HCT116 (cell line): ENCODE measurements around the gene SNX4. TPM values are rescaled to one million over a fixed set of nuclear protein-coding genes. Genes with fewer than 3 reads are reported as not detected.

Source experiments
- ATAC-seq: fragments of 200-7000 bp; cut with Tn5 transposase; 2 replicates; pipeline ENCODE4 v1.9.1; 2020; ENCODE audit warnings: mild to moderate bottlenecking, moderate library complexity
- BruUV-seq: library from RNA; stranded (reverse); fragments of 400-500 nt; replicated peaks from 2 replicates; lab custom pipeline; 2021; lab: Mats Ljungman, UMichigan
- CTCF ChIA-PET: fragments of 300-600 bp; sonication (Branson Sonifier 250); formaldehyde crosslinking; loops from one replicate; lab custom pipeline; 2021; ENCODE audit warnings: antibody characterized with exemption; lab: Charles Lee
- POLR2A ChIA-PET: fragments of 300-600, 350-600 bp; sonication (Branson Sonifier 250); formaldehyde crosslinking; loops from one replicate; lab custom pipeline; 2021; ENCODE audit warnings: antibody characterized with exemption; lab: Charles Lee
- RAD21 ChIA-PET, 2 experiments: fragments of 300-600 bp; sonication (Branson Sonifier 250); formaldehyde crosslinking; loops; one replicate each; lab custom pipeline; 2023; ENCODE audit warnings: low total read pairs in 2 of 2; ENCODE audit not compliant: uncharacterized antibody in 2 of 2, unreplicated experiment in 2 of 2, low non-redundant PET in 1 of 2; lab: Charles Lee
- DNase-seq: peaks from one replicate; pipeline ENCODE4 v3.0.0-alpha.2; 2010; ENCODE audit warnings: low read depth, low spot score
- H2AFZ ChIP-seq: fragments of 200-600 bp; shearing (Covaris generic), sonication (generic); 2 replicates; pipeline ENCODE4 v1.6.1; 2017; ENCODE audit warnings: low read depth, mixed run types, mixed read lengths, antibody characterized with exemption, low read length; ENCODE audit not compliant: poor library complexity, severe bottlenecking
- H3K27ac ChIP-seq: 2 replicates; pipeline ENCODE4 v1.5.1; 2012; ENCODE audit warnings: low read depth, low read length
- H3K27me3 ChIP-seq: fragments of 200-600 bp; sonication (generic); 2 replicates; pipeline ENCODE4 v1.6.1; 2016; ENCODE audit warnings: mixed run types, low read length, mixed read lengths; ENCODE audit not compliant: insufficient read depth
- H3K36me3 ChIP-seq, 2 experiments: fragments of 200-500 bp in 1 of 2; fragments of 200-600 bp in 1 of 2; sonication (Bioruptor generic) in 1 of 2; sonication (generic) in 1 of 2; 2 replicates each; pipeline versions ENCODE4 v1.5.1 to v1.6.1; 2014 to 2016; ENCODE audit warnings: low read length in 2 of 2, inconsistent platforms in 1 of 2, mixed read lengths in 1 of 2, mixed run types in 1 of 2; ENCODE audit not compliant: insufficient read depth in 2 of 2, control insufficient read depth in 1 of 2
- H3K4me1 ChIP-seq, 2 experiments: fragments of 200-600 bp in 1 of 2; sonication (generic) in 1 of 2; 2 replicates each; pipeline versions ENCODE4 v1.5.1 to v1.6.1; 2012 to 2017; ENCODE audit warnings: low read length in 2 of 2, inconsistent platforms in 1 of 2, mild to moderate bottlenecking in 1 of 2, mixed read lengths in 1 of 2, mixed run types in 1 of 2, moderate library complexity in 1 of 2; ENCODE audit not compliant: insufficient read depth in 2 of 2, control insufficient read depth in 1 of 2
- H3K4me2 ChIP-seq: fragments of 200-600 bp; sonication (generic); 2 replicates; pipeline ENCODE4 v1.6.1; 2017; ENCODE audit warnings: mixed run types, low read length, mixed read lengths
- H3K4me3 ChIP-seq, 2 experiments: fragments of 200-600 bp in 1 of 2; sonication (generic) in 1 of 2; replicated peaks in 1 of 2; 2 replicates each; pipeline ENCODE4 v1.5.1; 2011 to 2016; ENCODE audit warnings: low read length in 2 of 2, control low read depth in 1 of 2, low read depth in 1 of 2, mild to moderate bottlenecking in 1 of 2, mixed read lengths in 1 of 2, mixed run types in 1 of 2
- H3K79me2 ChIP-seq: fragments of 200-600 bp; sonication (generic); 2 replicates; pipeline ENCODE4 v1.6.1; 2017; ENCODE audit warnings: mild to moderate bottlenecking, mixed run types, low read length, moderate library complexity, mixed read lengths; ENCODE audit not compliant: insufficient read depth
- H3K9ac ChIP-seq: fragments of 200-600 bp; sonication (generic); 2 replicates; pipeline ENCODE4 v1.6.1; 2016; ENCODE audit warnings: low read length, mixed read lengths
- H3K9me2 ChIP-seq: fragments of 200-600 bp; sonication (generic), shearing (Covaris generic); 2 replicates; pipeline ENCODE4 v1.6.1; 2017; ENCODE audit warnings: mixed run types, mild to moderate bottlenecking, moderate library complexity; ENCODE audit not compliant: insufficient read depth
- H3K9me3 ChIP-seq, 2 experiments: fragments of 200-500 bp in 1 of 2; fragments of 200-600 bp in 1 of 2; sonication (Bioruptor generic) in 1 of 2; sonication (generic) in 1 of 2; 2 replicates each; pipeline ENCODE4 v1.6.1; 2014 to 2017; ENCODE audit warnings: low read length in 2 of 2, mixed read lengths in 2 of 2, inconsistent platforms in 1 of 2, low read depth in 1 of 2, mild to moderate bottlenecking in 1 of 2, mixed run types in 1 of 2, moderate library complexity in 1 of 2; ENCODE audit not compliant: control insufficient read depth in 1 of 2, insufficient read depth in 1 of 2
- H4K20me1 ChIP-seq: fragments of 200-600 bp; sonication (generic), shearing (Covaris generic); 2 replicates; pipeline ENCODE4 v1.6.1; 2017; ENCODE audit warnings: mixed run types, mild to moderate bottlenecking, moderate library complexity; ENCODE audit not compliant: insufficient read depth
- CBX3 ChIP-seq: IDR thresholded peaks from 2 replicates; pipeline ENCODE4 v1.6.1; 2012; ENCODE audit warnings: low read depth
- CEBPB ChIP-seq: IDR thresholded peaks from 2 replicates; pipeline ENCODE4 v1.6.1; 2012; ENCODE audit warnings: low read depth
- EZH2 ChIP-seq: fragments of 200-600 bp; sonication (generic); IDR thresholded peaks from 2 replicates; pipeline ENCODE4 v1.6.1; 2017; ENCODE audit warnings: antibody characterized with exemption, mixed run types
- POLR2A ChIP-seq: IDR thresholded peaks from 2 replicates; pipeline ENCODE4 v1.7.0; 2011; ENCODE audit warnings: borderline replicate concordance; ENCODE audit not compliant: insufficient read depth, insufficient read length; ENCODE audit errors: extremely low read depth
- POLR2AphosphoS5 ChIP-seq: IDR thresholded peaks from 2 replicates; pipeline ENCODE4 v1.6.1; 2011; ENCODE audit warnings: mild to moderate bottlenecking, low read depth, low read length, moderate library complexity
- RAD21 ChIP-seq: IDR thresholded peaks from 2 replicates; pipeline ENCODE4 v1.6.1; 2012; ENCODE audit warnings: low read depth, mild to moderate bottlenecking
- SIN3A ChIP-seq: IDR thresholded peaks from 2 replicates; pipeline ENCODE4 v1.6.1; 2012; ENCODE audit warnings: low read depth
- SP1 ChIP-seq: IDR thresholded peaks from 2 replicates; pipeline ENCODE4 v1.6.1; 2012; ENCODE audit warnings: low read depth
- SRF ChIP-seq: IDR thresholded peaks from 2 replicates; pipeline ENCODE4 v1.6.1; 2012; ENCODE audit warnings: low read depth
- ZNF274 ChIP-seq: fragments of 200-500 bp; sonication (Bioruptor generic); IDR thresholded peaks from 2 replicates; pipeline ENCODE4 v1.6.1; 2014; ENCODE audit warnings: mild to moderate bottlenecking, low read depth, low read length, inconsistent platforms
- intact Hi-C: fragments of 100-400 bp; cut with micrococcal nuclease; formaldehyde crosslinking; loops from 2 replicates; pipeline ENCODE4 v1.10.0; 2022
- total RNA-seq: library from RNA; stranded (reverse); gene quantifications from one replicate; pipeline ENCODE4 v1.2.1, GENCODE V29; 2021; ENCODE audit not compliant: unreplicated experiment
- TF ChIP-seq, protein P1 (sequence below): IDR thresholded peaks from 2 replicates; pipeline ENCODE4 v1.6.1; 2012
- TF ChIP-seq, protein P2 (sequence below): IDR thresholded peaks from 2 replicates; pipeline ENCODE4 v1.6.1; 2012
- TF ChIP-seq, protein P3 (sequence below): IDR thresholded peaks from 2 replicates; pipeline ENCODE4 v1.6.1; 2011; ENCODE audit warnings: mild to moderate bottlenecking, low read length, moderate library complexity; ENCODE audit not compliant: insufficient replicate concordance; ENCODE audit errors: extremely low read depth

The SNX4 gene
- total RNA-seq, 1 experiment from 2014 or later = 21.1 TPM

DNA sequence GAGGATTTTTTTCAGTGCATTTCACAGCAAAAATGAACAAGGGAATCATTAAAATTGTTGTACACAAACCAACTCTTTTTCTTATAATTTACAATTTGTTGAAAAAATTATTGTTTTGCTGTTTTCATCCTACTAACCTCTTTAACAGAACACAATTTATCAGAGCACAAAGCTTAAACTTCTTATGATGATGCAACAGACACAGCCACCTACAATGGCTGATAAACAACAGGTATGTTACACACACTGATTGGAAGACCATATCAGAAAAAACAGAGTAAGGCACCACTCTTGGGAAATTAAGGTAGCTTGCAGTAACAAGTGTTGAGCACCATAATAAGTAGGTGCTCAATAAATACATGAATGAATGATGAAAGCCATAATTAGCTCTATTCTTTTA, 8.9 kb upstream of the SNX4 start:
- no peak overlapping the region for H3K4me2 ChIP-seq
- TF ChIP-seq CBX3 (no peak), POLR2A (no peak), CEBPB (no peak), POLR2AphosphoS5 (no peak), SP1 (no peak), RAD21 (no peak), SIN3A (no peak), EZH2 (no peak), ZNF274 (no peak), SRF (no peak)
- TF ChIP-seq, protein P1, sequence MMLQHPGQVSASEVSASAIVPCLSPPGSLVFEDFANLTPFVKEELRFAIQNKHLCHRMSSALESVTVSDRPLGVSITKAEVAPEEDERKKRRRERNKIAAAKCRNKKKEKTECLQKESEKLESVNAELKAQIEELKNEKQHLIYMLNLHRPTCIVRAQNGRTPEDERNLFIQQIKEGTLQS = no peak
- TF ChIP-seq, protein P2, sequence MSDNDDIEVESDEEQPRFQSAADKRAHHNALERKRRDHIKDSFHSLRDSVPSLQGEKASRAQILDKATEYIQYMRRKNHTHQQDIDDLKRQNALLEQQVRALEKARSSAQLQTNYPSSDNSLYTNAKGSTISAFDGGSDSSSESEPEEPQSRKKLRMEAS = no peak
- TF ChIP-seq, protein P3, sequence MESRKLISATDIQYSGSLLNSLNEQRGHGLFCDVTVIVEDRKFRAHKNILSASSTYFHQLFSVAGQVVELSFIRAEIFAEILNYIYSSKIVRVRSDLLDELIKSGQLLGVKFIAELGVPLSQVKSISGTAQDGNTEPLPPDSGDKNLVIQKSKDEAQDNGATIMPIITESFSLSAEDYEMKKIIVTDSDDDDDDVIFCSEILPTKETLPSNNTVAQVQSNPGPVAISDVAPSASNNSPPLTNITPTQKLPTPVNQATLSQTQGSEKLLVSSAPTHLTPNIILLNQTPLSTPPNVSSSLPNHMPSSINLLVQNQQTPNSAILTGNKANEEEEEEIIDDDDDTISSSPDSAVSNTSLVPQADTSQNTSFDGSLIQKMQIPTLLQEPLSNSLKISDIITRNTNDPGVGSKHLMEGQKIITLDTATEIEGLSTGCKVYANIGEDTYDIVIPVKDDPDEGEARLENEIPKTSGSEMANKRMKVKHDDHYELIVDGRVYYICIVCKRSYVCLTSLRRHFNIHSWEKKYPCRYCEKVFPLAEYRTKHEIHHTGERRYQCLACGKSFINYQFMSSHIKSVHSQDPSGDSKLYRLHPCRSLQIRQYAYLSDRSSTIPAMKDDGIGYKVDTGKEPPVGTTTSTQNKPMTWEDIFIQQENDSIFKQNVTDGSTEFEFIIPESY = no peak
- TF ChIP-seq, all 23 proteins: peak for 0
- no peak for ATAC-seq
- Histone ChIP-seq H3K27ac (no peak overlapping the region), H3K9ac (no peak overlapping the region), H3K27me3 (no peaks in the 10 kb centered on the region), H3K79me2 (no peaks in the 10 kb centered on the region), H2AFZ (no peak overlapping the region), H3K4me3 (no peak overlapping the region), H3K4me1 (no peaks in the 10 kb centered on the region), H3K9me3 (no peaks in the 10 kb centered on the region), H3K36me3 (peaks cover 0 to 4% of the 10 kb centered on the region in 2 experiments; a peak in 3 of 4 replicates), H3K9me2 (no peaks in the 10 kb centered on the region), H4K20me1 (no peaks in the 10 kb centered on the region)
- DNase-seq = no peak
- RAD21 ChIA-PET = no interaction called here
- CTCF ChIA-PET = no interaction called here
- no TSS peak for BruUV-seq
- intact Hi-C loops = no loop called here
- POLR2A ChIA-PET = interaction anchor here (1.6 kb wide), 1 partner anchor 10 kb away, joined by 4 read pairs; no protein-coding TSS in a partner anchor
